Liver (tissue), 9 donors: ENCODE measurements around the gene BBC3. TPM values are rescaled to one million over a fixed set of nuclear protein-coding genes. Genes with fewer than 3 reads are reported as not detected.

Experiments
- DNase-seq: peaks from one replicate; pipeline ENCODE4 v3.0.0-alpha.2; 2017; ENCODE audit warnings: low spot score
- H3K27ac ChIP-seq, 2 donors: one replicate each; pipeline ENCODE4 v1.7.0; 2013; ENCODE audit warnings: inconsistent platforms in 2 of 2, low read length in 2 of 2, control low read depth in 1 of 2, low read depth in 1 of 2, mild to moderate bottlenecking in 1 of 2
- H3K27me3 ChIP-seq, 4 donors: one replicate each; pipeline versions ENCODE4 v1.6.1 to v1.7.0; 2013; ENCODE audit warnings: low read length in 3 of 4, inconsistent platforms in 1 of 4, mild to moderate bottlenecking in 1 of 4, moderate library complexity in 1 of 4; ENCODE audit not compliant: control insufficient read depth in 4 of 4, insufficient read depth in 4 of 4
- H3K36me3 ChIP-seq, 4 donors: one replicate each; pipeline versions ENCODE4 v1.6.1 to v1.7.0; 2013; ENCODE audit warnings: low read length in 3 of 4, mild to moderate bottlenecking in 3 of 4, low read depth in 1 of 4, moderate library complexity in 1 of 4; ENCODE audit not compliant: control insufficient read depth in 4 of 4, insufficient read depth in 3 of 4
- H3K4me1 ChIP-seq, 4 donors: one replicate each; pipeline versions ENCODE4 v1.6.1 to v1.7.0; 2013; ENCODE audit warnings: low read length in 3 of 4, mild to moderate bottlenecking in 3 of 4, moderate library complexity in 1 of 4; ENCODE audit not compliant: control insufficient read depth in 4 of 4, insufficient read depth in 4 of 4
- H3K4me3 ChIP-seq, 3 donors: one replicate each; pipeline versions ENCODE4 v1.6.1 to v1.7.0; 2013; ENCODE audit warnings: low read length in 3 of 3, control low read depth in 1 of 3, low read depth in 1 of 3, mild to moderate bottlenecking in 1 of 3
- H3K9ac ChIP-seq, 2 donors: one replicate each; pipeline ENCODE4 v1.7.0; 2013; ENCODE audit warnings: low read length in 2 of 2, mild to moderate bottlenecking in 2 of 2, moderate library complexity in 2 of 2, control low read depth in 1 of 2, low read depth in 1 of 2
- H3K9me3 ChIP-seq, 4 donors: one replicate each; pipeline versions ENCODE4 v1.6.1 to v1.7.0; 2013; ENCODE audit warnings: low read length in 3 of 4; ENCODE audit not compliant: control insufficient read depth in 4 of 4
- HNF4A ChIP-seq, 2 donors: conservative IDR thresholded peaks; 2 replicates each; pipeline ENCODE4 v1.6.1; 2016; ENCODE audit warnings: antibody characterized with exemption in 2 of 2, mild to moderate bottlenecking in 2 of 2
- HNF4G ChIP-seq: IDR thresholded peaks from 2 replicates; pipeline ENCODE4 v1.6.1; 2016; ENCODE audit warnings: antibody characterized with exemption
- NR2F2 ChIP-seq: IDR thresholded peaks from 2 replicates; pipeline ENCODE4 v1.6.1; 2016; ENCODE audit warnings: antibody characterized with exemption
- RAD21 ChIP-seq, 2 donors: IDR thresholded peaks; 2 replicates each; pipeline ENCODE4 v1.6.1; 2016; ENCODE audit warnings: antibody characterized with exemption in 2 of 2, mild to moderate bottlenecking in 2 of 2
- RXRA ChIP-seq, 2 donors: IDR thresholded peaks; 2 replicates each; pipeline ENCODE4 v1.6.1; 2017 to 2018; ENCODE audit warnings: antibody characterized with exemption in 2 of 2, mild to moderate bottlenecking in 1 of 2
- SP1 ChIP-seq: IDR thresholded peaks from 2 replicates; pipeline ENCODE4 v1.6.1; 2018; ENCODE audit warnings: antibody characterized with exemption, mild to moderate bottlenecking
- TAF1 ChIP-seq: conservative IDR thresholded peaks from 2 replicates; pipeline ENCODE4 v1.6.1; 2016; ENCODE audit warnings: antibody characterized with exemption, mild to moderate bottlenecking
- YY1 ChIP-seq: IDR thresholded peaks from 2 replicates; pipeline ENCODE4 v1.6.1; 2016; ENCODE audit warnings: antibody characterized with exemption, mild to moderate bottlenecking
- WGBS: extraction: QIAGEN DNeasy Blood & Tissue Kit; methylation state at CpG from one replicate; pipeline ENCODE4 v1.1.7; 2013; 5-methylcytosine and 5-hydroxymethylcytosine counted together
- polyA plus RNA-seq, 2 donors: library from polyadenylated mRNA; stranded (reverse) in 1 of 2; unstranded in 1 of 2; fragments of 200-250 nt in 1 of 2; fragments of >200 nt in 1 of 2; fragmentation: Nextera tagmentation in 1 of 2; extraction: Ambion mirVana in 1 of 2; gene quantifications; one replicate each; pipeline versions ENCODE4 v1.2.1 to v1.2.3, GENCODE V29; 2013 to 2015
- total RNA-seq, 2 donors: library from RNA; depleted of rRNA; stranded (reverse); fragments of >200 nt; gene quantifications; one replicate each; pipeline ENCODE4 v1.2.3, GENCODE V29; 2014
- TF ChIP-seq, protein P1 (sequence below): fragments of 150-350 bp; IDR thresholded peaks from 2 replicates; pipeline ENCODE4 v1.5.1; 2017; ENCODE audit warnings: improper control_type of control experiment, low read depth, low read length; ENCODE audit not compliant: missing input control
- TF ChIP-seq, protein P2 (sequence below): IDR thresholded peaks from 2 replicates; pipeline ENCODE4 v1.6.1; 2016; ENCODE audit warnings: antibody characterized with exemption
- TF ChIP-seq, protein P3 (sequence below): IDR thresholded peaks from 2 replicates; pipeline ENCODE4 v1.6.1; 2016; ENCODE audit warnings: antibody characterized with exemption
- donor health status: healthy.
- donor health status: healthy.
- donor health status: healthy.
- donor health status: healthy.
- donor health status: healthy.

The BBC3 gene
- total and polyA plus RNA-seq, 4 donors = 0.35 to 2.6 (median 1.6) TPM

DNA sequence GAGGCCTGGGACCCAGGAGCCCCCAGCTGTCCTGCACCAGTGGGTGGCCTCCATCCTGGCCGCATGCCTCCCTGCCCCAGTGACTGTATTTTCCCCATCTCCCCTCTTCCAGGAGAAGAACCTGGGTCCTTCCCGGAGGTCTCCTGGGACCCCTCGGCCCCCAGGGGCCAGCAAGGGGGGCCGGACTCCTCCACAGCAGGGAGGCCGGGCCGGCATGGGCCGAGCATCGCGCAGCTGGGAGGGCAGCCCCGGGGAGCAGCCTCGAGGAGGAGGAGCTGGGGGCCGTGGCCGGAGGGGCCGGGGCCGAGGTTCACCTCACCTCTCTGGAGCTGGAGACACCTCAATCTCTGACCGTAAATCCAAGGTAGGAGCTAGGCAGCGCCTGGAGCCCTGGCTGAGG, 29.5 kb upstream of the BBC3 start:
- WGBS = 96% methylated on average over 17 of the region's 17 CpGs
- no peak for DNase-seq
- peaks cover 7 to 14% (median 10%) of the 10 kb centered on the region in 4 donors for H3K4me1 ChIP-seq
- H3K27me3 ChIP-seq = no peaks in the 10 kb centered on the region
- H3K36me3 ChIP-seq = peaks cover 18 to 49% (median 21%) of the 10 kb centered on the region in 4 donors
- TF ChIP-seq HNF4G (no peak), YY1 (no peak), RXRA (IDR thresholded peaks at IDR 0.05) (no peak), TAF1 (no peak)
- TF ChIP-seq, protein P1, sequence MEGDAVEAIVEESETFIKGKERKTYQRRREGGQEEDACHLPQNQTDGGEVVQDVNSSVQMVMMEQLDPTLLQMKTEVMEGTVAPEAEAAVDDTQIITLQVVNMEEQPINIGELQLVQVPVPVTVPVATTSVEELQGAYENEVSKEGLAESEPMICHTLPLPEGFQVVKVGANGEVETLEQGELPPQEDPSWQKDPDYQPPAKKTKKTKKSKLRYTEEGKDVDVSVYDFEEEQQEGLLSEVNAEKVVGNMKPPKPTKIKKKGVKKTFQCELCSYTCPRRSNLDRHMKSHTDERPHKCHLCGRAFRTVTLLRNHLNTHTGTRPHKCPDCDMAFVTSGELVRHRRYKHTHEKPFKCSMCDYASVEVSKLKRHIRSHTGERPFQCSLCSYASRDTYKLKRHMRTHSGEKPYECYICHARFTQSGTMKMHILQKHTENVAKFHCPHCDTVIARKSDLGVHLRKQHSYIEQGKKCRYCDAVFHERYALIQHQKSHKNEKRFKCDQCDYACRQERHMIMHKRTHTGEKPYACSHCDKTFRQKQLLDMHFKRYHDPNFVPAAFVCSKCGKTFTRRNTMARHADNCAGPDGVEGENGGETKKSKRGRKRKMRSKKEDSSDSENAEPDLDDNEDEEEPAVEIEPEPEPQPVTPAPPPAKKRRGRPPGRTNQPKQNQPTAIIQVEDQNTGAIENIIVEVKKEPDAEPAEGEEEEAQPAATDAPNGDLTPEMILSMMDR = no peak
- TF ChIP-seq, protein P2, sequence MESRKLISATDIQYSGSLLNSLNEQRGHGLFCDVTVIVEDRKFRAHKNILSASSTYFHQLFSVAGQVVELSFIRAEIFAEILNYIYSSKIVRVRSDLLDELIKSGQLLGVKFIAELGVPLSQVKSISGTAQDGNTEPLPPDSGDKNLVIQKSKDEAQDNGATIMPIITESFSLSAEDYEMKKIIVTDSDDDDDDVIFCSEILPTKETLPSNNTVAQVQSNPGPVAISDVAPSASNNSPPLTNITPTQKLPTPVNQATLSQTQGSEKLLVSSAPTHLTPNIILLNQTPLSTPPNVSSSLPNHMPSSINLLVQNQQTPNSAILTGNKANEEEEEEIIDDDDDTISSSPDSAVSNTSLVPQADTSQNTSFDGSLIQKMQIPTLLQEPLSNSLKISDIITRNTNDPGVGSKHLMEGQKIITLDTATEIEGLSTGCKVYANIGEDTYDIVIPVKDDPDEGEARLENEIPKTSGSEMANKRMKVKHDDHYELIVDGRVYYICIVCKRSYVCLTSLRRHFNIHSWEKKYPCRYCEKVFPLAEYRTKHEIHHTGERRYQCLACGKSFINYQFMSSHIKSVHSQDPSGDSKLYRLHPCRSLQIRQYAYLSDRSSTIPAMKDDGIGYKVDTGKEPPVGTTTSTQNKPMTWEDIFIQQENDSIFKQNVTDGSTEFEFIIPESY = no peak
- H3K9ac ChIP-seq = no peak overlapping the region
- no peak overlapping the region for H3K4me3 ChIP-seq
- no peak overlapping the region for H3K27ac ChIP-seq
- no peaks in the 10 kb centered on the region for H3K9me3 ChIP-seq

DNA sequence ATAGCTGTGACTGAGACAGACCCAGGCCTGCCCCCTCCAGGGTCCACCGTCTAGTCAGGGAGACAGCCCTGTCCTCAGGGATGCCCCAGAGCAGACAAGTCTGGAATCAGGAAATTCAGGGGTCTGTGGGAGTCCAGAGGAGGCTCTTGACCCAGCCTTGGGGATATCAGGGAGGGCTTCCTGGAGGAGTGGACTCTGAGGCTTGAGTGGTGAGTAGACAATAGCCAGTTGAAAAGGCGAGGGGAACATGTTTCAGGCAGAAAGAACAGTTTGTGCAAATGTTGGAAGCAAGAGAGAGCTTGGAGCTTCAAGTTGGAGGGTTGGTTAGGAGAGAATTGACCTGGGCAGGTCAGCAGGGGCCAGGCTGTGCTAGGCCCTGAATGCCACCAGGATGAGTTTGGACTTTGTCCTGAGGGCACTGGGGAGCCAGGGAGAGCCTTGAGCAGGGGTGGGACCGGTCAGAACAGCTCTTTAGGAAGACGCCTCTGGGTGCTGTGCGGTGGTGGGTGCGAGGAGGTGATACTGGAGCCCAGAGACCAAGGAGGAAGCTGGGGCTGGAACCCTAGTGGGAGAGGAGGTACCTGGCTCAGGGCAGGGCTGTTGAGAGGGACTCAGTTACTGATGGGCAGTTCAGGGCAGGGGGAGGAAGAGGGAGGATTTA, 28.0 kb upstream of the BBC3 start:
- Histone ChIP-seq H3K9ac (no peak overlapping the region), H3K36me3 (peaks cover 14 to 34% (median 16%) of the 10 kb centered on the region in 4 donors), H3K27me3 (no peaks in the 10 kb centered on the region), H3K9me3 (no peaks in the 10 kb centered on the region), H3K4me1 (peaks cover 7 to 14% (median 10%) of the 10 kb centered on the region in 4 donors), H3K4me3 (no peak overlapping the region), H3K27ac (no peak overlapping the region)
- WGBS = 87% methylated on average over 6 of the region's 6 CpGs
- DNase-seq = no peak
- no peak for TF ChIP-seq RAD21 (IDR thresholded peaks at IDR 0.05)
- TF ChIP-seq HNF4A (conservative IDR thresholded peaks at IDR 0.05) = peak; percentile 31 to 58

DNA sequence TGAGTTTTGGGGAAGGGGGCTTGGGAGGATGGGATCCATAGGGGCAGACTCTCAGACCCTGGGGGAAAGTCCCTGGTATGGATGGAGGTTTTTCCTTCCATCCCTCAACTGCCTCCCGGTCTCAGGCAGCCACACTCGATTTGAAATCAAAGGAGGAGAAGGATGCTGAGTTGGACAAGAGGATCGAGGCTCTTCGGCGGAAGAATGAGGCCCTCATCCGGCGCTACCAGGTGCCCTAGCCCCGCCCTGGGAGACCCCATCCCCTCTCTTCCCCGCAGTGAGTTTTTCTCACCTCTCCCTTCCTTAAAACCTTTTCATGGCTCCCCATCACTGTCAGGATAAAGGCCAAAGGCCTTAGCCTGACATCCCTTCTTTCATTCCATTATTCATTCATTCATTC, 27.4 kb upstream of the BBC3 start:
- Histone ChIP-seq H3K27me3 (no peaks in the 10 kb centered on the region), H3K27ac (peak overlapping the region in 1 of 2 donors; percentile 83), H3K4me1 (peaks cover 7 to 14% (median 10%) of the 10 kb centered on the region in 4 donors), H3K4me3 (no peak overlapping the region), H3K9me3 (no peaks in the 10 kb centered on the region), H3K9ac (no peak overlapping the region), H3K36me3 (peaks cover 14 to 34% (median 16%) of the 10 kb centered on the region in 4 donors)
- no peak for TF ChIP-seq TAF1
- TF ChIP-seq NR2F2 = no peak
- TF ChIP-seq SP1 = no peak
- TF ChIP-seq, protein P3, sequence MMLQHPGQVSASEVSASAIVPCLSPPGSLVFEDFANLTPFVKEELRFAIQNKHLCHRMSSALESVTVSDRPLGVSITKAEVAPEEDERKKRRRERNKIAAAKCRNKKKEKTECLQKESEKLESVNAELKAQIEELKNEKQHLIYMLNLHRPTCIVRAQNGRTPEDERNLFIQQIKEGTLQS = no peak
- TF ChIP-seq HNF4A (conservative IDR thresholded peaks at IDR 0.05) = no peak
- no peak for TF ChIP-seq RAD21 (IDR thresholded peaks at IDR 0.05)
- TF ChIP-seq, protein P2 = no peak
- no peak for DNase-seq
- WGBS = 95% methylated on average over 9 of the region's 9 CpGs
